SU-DHL-6 (cell line): ENCODE data around the gene ANKRD27.
"Not testable (repeated sequence)": the region's sequence is repeated elsewhere in the genome, so short reads cannot be mapped to it uniquely, and the experiment has no call there.

Experiments used
- EZH2phosphoT487 ChIP-seq: fragments of 200-600 bp; sonication (generic), shearing (Covaris generic); conservative IDR thresholded peaks from 2 replicates; pipeline ENCODE4 v1.6.1; 2018; ENCODE audit warnings: mild to moderate bottlenecking, antibody characterized with exemption, low read length, moderate library complexity, mixed read lengths
- TF ChIP-seq, protein P1 (sequence below): fragments of 200-600 bp; sonication (generic); IDR thresholded peaks from one replicate; pipeline ENCODE4 v1.5.1; 2017; ENCODE audit warnings: antibody characterized with exemption, mild to moderate bottlenecking, low read length, moderate library complexity; ENCODE audit not compliant: insufficient read depth, poor library complexity, severe bottlenecking

DNA sequence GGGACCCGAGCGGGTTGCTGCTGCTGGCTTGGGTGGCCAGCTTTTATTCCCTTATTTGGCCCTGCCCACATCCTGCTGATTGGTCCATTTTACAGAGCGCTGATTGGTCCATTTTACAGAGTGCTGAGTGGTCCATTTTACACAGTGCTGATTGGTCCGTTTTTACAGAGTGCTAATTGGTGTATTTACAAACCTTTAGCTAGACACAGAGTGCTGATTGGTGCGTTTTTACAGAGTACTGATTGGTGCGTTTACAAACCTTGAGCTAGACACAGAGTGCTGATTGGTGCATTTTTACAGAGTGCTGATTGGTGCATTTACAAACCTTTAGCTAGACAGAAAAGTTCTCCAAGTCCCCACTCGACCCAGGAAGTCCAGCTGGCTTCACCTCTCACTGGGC lies 25.1 kb upstream of the ANKRD27 start:
- TF ChIP-seq, protein P1, sequence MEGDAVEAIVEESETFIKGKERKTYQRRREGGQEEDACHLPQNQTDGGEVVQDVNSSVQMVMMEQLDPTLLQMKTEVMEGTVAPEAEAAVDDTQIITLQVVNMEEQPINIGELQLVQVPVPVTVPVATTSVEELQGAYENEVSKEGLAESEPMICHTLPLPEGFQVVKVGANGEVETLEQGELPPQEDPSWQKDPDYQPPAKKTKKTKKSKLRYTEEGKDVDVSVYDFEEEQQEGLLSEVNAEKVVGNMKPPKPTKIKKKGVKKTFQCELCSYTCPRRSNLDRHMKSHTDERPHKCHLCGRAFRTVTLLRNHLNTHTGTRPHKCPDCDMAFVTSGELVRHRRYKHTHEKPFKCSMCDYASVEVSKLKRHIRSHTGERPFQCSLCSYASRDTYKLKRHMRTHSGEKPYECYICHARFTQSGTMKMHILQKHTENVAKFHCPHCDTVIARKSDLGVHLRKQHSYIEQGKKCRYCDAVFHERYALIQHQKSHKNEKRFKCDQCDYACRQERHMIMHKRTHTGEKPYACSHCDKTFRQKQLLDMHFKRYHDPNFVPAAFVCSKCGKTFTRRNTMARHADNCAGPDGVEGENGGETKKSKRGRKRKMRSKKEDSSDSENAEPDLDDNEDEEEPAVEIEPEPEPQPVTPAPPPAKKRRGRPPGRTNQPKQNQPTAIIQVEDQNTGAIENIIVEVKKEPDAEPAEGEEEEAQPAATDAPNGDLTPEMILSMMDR, result not testable (repeated sequence)
- not testable (repeated sequence) for TF ChIP-seq EZH2phosphoT487
